NB4 (cell line): ENCODE data around the gene GAL3ST2.

ENCODE experiments used
- DNase-seq: peaks from one replicate; pipeline ENCODE4 v3.0.0; 2010; ENCODE audit warnings: low read depth
- H3K4me3 ChIP-seq: one replicate; pipeline ENCODE4 v1.5.1; 2011; ENCODE audit warnings: mild to moderate bottlenecking, low read depth, low read length, moderate library complexity
- CTCF ChIP-seq: IDR thresholded peaks from one replicate; pipeline ENCODE4 v1.5.1; 2012; ENCODE audit warnings: low read depth, low read length
- MYC ChIP-seq: IDR thresholded peaks from 2 replicates; pipeline ENCODE4 v1.6.1; 2011; ENCODE audit warnings: low read depth, low read length
- POLR2A ChIP-seq: IDR thresholded peaks from 2 replicates; pipeline ENCODE4 v1.6.1; 2011; ENCODE audit warnings: mild to moderate bottlenecking; ENCODE audit not compliant: insufficient read length; ENCODE audit errors: extremely low read depth
- TF ChIP-seq, protein P1 (sequence below): IDR thresholded peaks from 2 replicates; pipeline ENCODE4 v1.6.1; 2011; ENCODE audit warnings: low read depth, low read length

Gene GAL3ST2

GRCh38 chr2:241841181-241842066 lies 64.8 kb downstream of the GAL3ST2 start:
- no peak for TF ChIP-seq POLR2A
- TF ChIP-seq, protein P1, sequence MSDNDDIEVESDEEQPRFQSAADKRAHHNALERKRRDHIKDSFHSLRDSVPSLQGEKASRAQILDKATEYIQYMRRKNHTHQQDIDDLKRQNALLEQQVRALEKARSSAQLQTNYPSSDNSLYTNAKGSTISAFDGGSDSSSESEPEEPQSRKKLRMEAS: no peak
- TF ChIP-seq MYC: no peak
- TF ChIP-seq CTCF: no peak
- DNase-seq: peak; percentile 8
- H3K4me3 ChIP-seq: no peak overlapping the region

- H3K4me3 ChIP-seq: no peak overlapping the region
- peak; percentile 9 for DNase-seq
- no peak for TF ChIP-seq CTCF
- no peak for TF ChIP-seq MYC
- TF ChIP-seq POLR2A: no peak
- TF ChIP-seq, protein P1: no peak
Measured at GRCh38 chr2:241842067-241842415, 65.4 kb downstream of the GAL3ST2 start.

DNA sequence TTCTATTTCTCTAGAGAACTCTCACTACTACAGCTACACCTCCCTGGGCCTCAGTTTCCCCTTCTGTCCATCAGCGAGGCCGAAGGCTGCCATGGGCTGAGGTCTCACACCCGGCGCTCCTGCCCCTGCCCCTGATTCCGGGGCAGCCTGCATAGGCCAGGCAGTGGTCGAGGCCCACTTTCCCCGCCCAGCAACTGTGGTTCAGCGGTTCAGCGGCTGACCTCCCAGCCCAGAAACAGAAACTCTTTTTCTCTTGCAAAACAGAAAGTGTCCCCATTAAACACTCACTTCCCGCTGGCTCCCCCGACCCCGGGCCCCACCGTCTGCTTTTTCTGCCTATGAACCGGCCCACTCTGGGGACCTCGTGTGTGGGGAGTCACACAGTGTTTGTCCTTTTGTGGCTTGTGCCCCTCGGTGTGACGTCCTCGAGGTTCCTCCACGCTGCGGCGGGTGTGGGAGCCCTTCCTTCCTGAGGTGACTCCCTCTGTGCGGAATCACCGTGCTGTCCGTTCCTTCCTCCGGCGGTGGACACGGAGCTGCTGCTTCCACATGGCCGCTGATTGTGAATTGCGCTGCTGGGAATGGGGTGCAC lies 66.1 kb downstream of the GAL3ST2 start:
- H3K4me3 ChIP-seq: peak overlapping the region; percentile 35
- peak; percentile 89 for DNase-seq
- TF ChIP-seq, protein P1: peak; percentile 55
- TF ChIP-seq POLR2A: no peak
- 0 out of 2 replicates have a peak, but pooled peaks have one; percentile 41 for TF ChIP-seq MYC

GRCh38 chr2:241843321-241844065 lies 66.9 kb downstream of the GAL3ST2 start:
- peak overlapping the region; percentile 35 for H3K4me3 ChIP-seq
- no peak for TF ChIP-seq POLR2A
- no peak for TF ChIP-seq MYC
- TF ChIP-seq, protein P1: no peak
- no peak for TF ChIP-seq CTCF
- no peak for DNase-seq

- peak overlapping the region; percentile 25 for H3K4me3 ChIP-seq
- TF ChIP-seq, protein P1: 0 out of 2 replicates have a peak, but pooled peaks have one; percentile 25
- TF ChIP-seq CTCF: no peak
- TF ChIP-seq MYC: peak; percentile 14; the same call in 1 of the 2 replicates
- TF ChIP-seq POLR2A: no peak
- DNase-seq: peak; percentile 87
Measured at GRCh38 chr2:241844066-241844728, 67.6 kb downstream of the GAL3ST2 start.
